Measurements from ENCODE around the gene SPR.

DNA sequence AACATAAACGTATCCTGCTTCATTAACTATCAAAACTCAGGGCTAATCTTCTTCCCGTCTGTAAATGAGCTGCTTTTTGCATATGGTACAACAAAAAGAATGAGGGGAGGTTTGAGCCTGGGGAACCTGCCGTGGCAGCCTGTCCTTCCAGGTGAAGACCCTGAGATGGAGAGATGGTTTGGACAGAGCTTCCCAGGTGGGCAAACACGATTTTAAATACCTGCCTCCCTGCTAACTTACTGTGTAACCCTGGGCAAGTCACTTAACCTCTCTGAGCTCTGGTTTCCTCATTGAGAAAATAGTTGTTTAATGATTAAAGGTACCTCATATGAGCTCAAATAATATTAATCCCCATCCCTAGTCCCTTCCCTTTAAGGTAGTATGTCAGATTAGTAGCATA lies 39.2 kb downstream of the SPR start:
- TF ChIP-seq, protein P1, sequence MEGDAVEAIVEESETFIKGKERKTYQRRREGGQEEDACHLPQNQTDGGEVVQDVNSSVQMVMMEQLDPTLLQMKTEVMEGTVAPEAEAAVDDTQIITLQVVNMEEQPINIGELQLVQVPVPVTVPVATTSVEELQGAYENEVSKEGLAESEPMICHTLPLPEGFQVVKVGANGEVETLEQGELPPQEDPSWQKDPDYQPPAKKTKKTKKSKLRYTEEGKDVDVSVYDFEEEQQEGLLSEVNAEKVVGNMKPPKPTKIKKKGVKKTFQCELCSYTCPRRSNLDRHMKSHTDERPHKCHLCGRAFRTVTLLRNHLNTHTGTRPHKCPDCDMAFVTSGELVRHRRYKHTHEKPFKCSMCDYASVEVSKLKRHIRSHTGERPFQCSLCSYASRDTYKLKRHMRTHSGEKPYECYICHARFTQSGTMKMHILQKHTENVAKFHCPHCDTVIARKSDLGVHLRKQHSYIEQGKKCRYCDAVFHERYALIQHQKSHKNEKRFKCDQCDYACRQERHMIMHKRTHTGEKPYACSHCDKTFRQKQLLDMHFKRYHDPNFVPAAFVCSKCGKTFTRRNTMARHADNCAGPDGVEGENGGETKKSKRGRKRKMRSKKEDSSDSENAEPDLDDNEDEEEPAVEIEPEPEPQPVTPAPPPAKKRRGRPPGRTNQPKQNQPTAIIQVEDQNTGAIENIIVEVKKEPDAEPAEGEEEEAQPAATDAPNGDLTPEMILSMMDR (IDR thresholded peaks at IDR 0.05) = no peak
- TF ChIP-seq POLR2A (IDR thresholded peaks at IDR 0.05; ENCODE audit: low read depth) (no peak), POLR2AphosphoS5 (IDR thresholded peaks at IDR 0.05) (no peak)

Measured in esophagus muscularis mucosa (tissue), 3 donors.